ENCODE measurements around the gene NR1D1. TPM values are rescaled to one million over a fixed set of nuclear protein-coding genes. Genes with fewer than 3 reads are reported as not detected.

Gene NR1D1
- total and polyA plus RNA-seq, 10 donors = 3.3 to 15.8 (median 6.6) TPM

GRCh38 chr17:40074871-40075200 lies 25.6 kb downstream of the NR1D1 start:
- no peak for TF ChIP-seq POLR2AphosphoS5 (IDR thresholded peaks at IDR 0.05)
- intact Hi-C loops (cut with DNase I; ENCODE audit: low total_unique reads) = no loop called here

GRCh38 chr17:40074175-40074512 lies 26.2 kb downstream of the NR1D1 start:
- H3K36me3 ChIP-seq = peaks cover 0 to 44% (median 11%) of the 10 kb centered on the region in 6 donors
- H3K27ac ChIP-seq = peak overlapping the region in 4 of 8 donors; percentile 78 to 86 (median 80)
- no peak for DNase-seq
- H3K4me1 ChIP-seq = peaks cover 48 to 88% (median 71%) of the 10 kb centered on the region in 6 donors
- intact Hi-C loops (cut with DNase I; ENCODE audit: low total_unique reads) = no loop called here
- no peaks in the 10 kb centered on the region for H3K9me3 ChIP-seq
- WGBS, 5 donors = 85 to 94% (median 89%) methylated on average over 8 of the region's 8 CpGs
- no peak for TF ChIP-seq CTCF (IDR thresholded peaks at IDR 0.05 in 8 of 11, conservative IDR thresholded peaks at IDR 0.05 in 3 of 11)
- no peak for TF ChIP-seq POLR2A (IDR thresholded peaks at IDR 0.05)
- no peak for TF ChIP-seq POLR2AphosphoS5 (IDR thresholded peaks at IDR 0.05)
- H3K27me3 ChIP-seq (replicated peaks in 1 of 7) = no peaks in the 10 kb centered on the region
- H3K4me3 ChIP-seq = no peak overlapping the region

More at GRCh38 chr17:40074871-40075200, 25.6 kb downstream of the NR1D1 start:
- Histone ChIP-seq H3K27ac (peak overlapping the region in 7 of 8 donors; percentile 29 to 86 (median 78)), H3K4me1 (peaks cover 41 to 82% (median 64%) of the 10 kb centered on the region in 6 donors), H3K36me3 (peaks cover 0 to 49% (median 11%) of the 10 kb centered on the region in 6 donors), H3K4me3 (peak overlapping the region in 1 of 8 donors; percentile 38), H3K9me3 (no peaks in the 10 kb centered on the region), H3K27me3 (replicated peaks in 1 of 7) (no peaks in the 10 kb centered on the region)
- no peak for DNase-seq
- 59 to 72% (median 62%) methylated on average over 6 of the region's 6 CpGs for WGBS, 5 donors

- 88 to 94% (median 92%) methylated on average over 7 of the region's 7 CpGs for WGBS, 5 donors
- intact Hi-C loops (cut with DNase I; ENCODE audit: low total_unique reads) = no loop called here
- Histone ChIP-seq H3K27me3 (replicated peaks in 1 of 7) (no peaks in the 10 kb centered on the region), H3K4me1 (peaks cover 49 to 94% (median 76%) of the 10 kb centered on the region in 6 donors), H3K27ac (peak overlapping the region in 4 of 8 donors; percentile 78 to 86 (median 80)), H3K4me3 (no peak overlapping the region), H3K36me3 (peaks cover 0 to 39% (median 11%) of the 10 kb centered on the region in 6 donors), H3K9me3 (no peaks in the 10 kb centered on the region)
- TF ChIP-seq POLR2A (IDR thresholded peaks at IDR 0.05) (no peak), CTCF (IDR thresholded peaks at IDR 0.05 in 8 of 11, conservative IDR thresholded peaks at IDR 0.05 in 3 of 11) (no peak), POLR2AphosphoS5 (IDR thresholded peaks at IDR 0.05) (no peak)
- no peak for DNase-seq
These were observed 26.8 kb downstream of the NR1D1 start for GRCh38 chr17:40073454-40074174.

- Histone ChIP-seq H3K27me3 (replicated peaks in 1 of 7) (no peaks in the 10 kb centered on the region), H3K27ac (peak overlapping the region; percentile 6 to 86 (median 60)), H3K9me3 (no peaks in the 10 kb centered on the region), H3K36me3 (peaks cover 0 to 32% (median 7%) of the 10 kb centered on the region in 6 donors), H3K4me3 (no peak overlapping the region), H3K4me1 (peaks cover 56 to 100% (median 82%) of the 10 kb centered on the region in 6 donors)
- 72 to 82% (median 73%) methylated on average over 6 to 8 of the region's 8 CpGs for WGBS, 5 donors
- DNase-seq = no peak
- intact Hi-C loops (cut with DNase I; ENCODE audit: low total_unique reads) = no loop called here
- no peak for TF ChIP-seq POLR2A (IDR thresholded peaks at IDR 0.05)
- TF ChIP-seq POLR2AphosphoS5 (IDR thresholded peaks at IDR 0.05) = no peak
- no peak for TF ChIP-seq CTCF (IDR thresholded peaks at IDR 0.05 in 8 of 11, conservative IDR thresholded peaks at IDR 0.05 in 3 of 11)
These were observed 27.5 kb downstream of the NR1D1 start for GRCh38 chr17:40072735-40073346.
